ENCODE results near the gene SRPK2.

DNA sequence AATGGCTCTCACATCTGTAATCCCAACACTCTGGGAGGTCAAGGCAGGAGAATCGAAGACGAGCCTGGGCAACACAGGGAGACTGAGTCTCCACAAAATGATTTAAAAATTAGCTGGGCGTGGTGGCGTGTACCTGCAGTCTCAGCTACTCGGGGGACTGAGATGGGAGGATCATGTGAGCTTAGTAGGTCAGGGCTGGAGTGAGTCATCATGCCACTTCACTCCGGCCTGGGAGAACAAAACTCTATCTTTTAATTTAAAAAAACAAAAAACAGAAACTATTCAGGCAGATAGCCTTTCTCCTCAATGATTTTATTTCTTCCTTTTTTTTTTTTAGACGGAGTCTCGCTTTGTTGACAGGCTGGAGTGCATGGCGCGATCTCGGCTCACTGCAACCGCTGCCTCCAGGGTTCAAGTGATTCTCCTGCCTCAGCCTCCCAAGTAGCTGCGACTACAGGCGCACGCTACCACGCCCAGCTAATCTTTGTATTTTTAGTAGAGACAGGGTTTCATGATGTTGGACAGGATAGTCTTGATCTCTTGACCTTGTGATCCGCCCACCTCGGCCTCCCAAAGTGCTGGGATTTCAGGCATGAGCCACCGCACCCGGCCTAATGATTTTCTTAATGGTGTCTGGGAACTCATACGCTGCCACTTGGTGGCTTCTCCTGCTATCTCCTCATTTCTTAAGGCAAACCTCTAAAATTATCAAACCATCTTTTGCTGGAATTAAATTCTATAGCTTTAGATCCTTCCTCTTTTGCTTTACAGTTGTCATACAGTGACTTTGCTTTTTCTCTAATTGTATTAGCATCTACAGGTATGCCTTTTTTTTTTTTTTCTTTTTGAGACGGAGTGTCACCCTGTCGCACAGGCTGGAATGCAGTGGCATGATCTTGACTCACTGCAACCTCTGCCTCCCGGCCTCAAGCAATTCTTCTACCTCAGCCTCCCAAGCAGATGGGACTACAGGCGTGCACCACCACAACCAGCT is 22.9 kb downstream of the SRPK2 start:
- TF ChIP-seq CTCF (IDR thresholded peaks at IDR 0.05), result no peak
- no peak for TF ChIP-seq EZH2phosphoT487 (IDR thresholded peaks at IDR 0.05)
- TF ChIP-seq EZH2 (IDR thresholded peaks at IDR 0.05), result no peak

Data from neural progenitor cell (in vitro differentiated cells).